HG03103 (cell line): Measurements from ENCODE around the gene TSPO2.

Source experiments
- ATAC-seq: cut with Tn5 transposase; IDR thresholded peaks from one replicate; pipeline ENCODE4 v1.9.1; 2021; ENCODE audit warnings: low read depth; ENCODE audit not compliant: unreplicated experiment

The TSPO2 gene

DNA sequence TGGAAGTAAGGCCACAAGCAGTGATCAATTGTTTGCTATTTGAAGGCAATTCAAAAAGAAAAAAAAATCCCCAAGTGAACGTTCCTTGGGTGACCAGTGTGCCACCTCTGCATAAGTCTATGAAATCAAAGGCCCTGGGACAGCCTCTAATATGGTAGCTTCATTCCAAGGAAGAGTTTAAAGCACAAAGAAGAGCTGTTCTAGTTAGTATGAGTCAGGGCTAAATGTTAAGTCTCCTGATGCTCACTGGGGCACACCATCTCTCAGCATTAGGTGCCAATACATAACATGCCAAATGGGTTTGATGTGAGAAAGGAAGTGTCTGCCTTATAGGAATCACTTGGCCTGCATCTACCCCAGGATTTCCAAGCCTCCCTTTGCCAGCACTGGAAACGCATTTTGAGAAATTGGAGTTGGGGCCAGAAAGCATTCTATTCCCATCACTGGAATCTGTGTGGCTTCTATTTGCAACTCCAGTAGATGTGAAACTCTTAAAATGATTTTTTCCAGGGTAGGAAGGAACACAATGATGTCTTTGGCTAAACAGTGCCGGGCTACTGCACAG, 16.2 kb upstream of the TSPO2 start:
- ATAC-seq: no peak

DNA sequence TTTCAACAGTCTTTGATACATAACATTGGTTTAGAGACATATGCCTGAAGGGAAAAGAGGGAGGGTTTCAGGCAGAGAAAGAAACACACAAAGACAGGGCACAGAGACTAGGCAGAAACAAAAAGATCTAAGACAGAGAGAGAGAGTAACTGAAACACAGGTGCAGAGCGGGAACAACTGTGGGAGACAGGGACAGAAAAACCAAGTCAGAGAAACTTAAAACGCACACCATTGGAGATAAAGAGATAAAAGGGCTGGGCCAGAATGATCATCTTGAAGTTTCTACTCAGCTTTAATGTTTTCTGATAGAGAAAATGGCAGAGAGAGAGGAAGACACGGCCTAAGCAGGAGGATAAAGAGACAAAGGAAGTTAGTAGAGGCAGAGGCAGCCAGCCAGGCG, 15.0 kb upstream of the TSPO2 start:
- ATAC-seq: no peak

DNA sequence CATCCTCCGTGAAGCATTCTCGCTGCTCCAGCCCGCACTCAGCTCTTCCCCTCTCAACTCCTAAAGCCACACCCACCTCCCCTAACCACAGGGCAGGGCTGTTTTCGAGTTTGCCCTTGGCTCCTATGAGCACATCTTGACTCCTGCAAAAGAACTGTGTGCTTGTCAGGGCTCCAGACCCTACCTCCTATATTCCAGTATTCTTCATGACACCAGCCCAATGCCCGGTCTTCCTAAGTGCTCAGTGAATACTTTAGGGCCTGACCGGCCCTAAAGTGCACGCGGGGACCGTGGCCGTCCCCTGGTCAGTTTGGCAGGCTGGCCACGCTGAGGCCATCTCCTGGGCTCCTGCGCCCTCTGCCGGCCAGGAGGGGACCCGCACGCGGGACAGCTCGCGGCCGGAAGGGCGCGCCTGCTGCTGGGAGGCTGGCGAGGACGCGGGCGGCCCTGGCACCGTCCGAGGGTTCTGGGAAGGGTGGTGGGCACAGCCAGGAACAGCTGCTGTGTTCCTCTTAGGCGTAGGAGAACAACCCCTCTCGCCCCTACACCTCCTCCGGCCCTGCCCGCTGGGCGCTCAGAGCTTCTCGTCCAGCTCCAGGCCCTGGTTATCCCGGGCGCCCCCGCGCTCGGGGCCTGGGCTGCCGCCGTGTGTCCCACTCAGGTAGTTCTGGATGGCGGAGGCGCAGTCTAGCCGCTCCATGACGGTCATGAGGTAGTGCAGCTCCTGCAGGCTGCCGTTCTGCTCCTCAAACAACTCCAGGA, 14.3 kb upstream of the TSPO2 start:
- ATAC-seq: peak; percentile 74

DNA sequence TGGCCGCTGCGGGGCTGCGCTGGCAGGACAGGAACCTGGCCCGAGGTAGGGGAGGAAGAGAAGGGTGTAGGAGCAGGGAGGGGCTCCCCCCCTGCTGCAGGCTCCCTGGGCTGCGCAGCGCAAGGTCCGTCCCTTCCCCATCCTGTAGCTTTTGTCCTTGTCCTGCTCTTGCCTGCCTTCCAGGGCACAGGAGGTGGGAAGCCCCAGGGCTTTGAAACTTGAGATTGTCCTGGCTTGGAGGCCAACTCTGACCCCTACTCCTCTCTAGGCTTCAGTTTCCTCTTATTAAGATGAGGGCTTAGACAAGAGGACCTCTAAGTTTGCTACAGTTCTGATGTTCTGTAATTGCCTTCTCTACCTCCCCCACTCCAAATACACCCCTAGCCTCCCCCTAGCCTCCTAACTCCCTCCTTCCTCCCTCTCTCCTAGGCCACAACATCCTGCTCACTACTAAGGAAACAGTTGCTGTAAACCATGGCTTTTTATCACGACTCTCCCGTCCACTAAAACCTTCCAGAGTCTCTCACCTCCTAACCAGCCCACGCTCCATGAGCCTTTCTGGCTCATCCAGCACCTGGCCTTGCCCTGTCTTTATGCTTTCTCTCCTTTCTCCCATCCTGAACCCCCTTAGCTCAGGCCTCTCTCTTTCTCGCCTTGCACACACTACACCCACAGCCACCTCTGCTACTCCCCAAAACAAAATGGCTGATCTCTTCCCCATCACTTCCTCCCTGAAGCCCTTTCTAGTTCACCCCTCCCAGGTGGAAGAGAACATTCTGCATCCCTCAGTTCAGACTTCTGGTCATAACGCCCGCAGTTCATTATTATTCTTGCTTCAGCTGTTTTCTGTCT, 13.5 kb upstream of the TSPO2 start:
- ATAC-seq: peak; percentile 38

DNA sequence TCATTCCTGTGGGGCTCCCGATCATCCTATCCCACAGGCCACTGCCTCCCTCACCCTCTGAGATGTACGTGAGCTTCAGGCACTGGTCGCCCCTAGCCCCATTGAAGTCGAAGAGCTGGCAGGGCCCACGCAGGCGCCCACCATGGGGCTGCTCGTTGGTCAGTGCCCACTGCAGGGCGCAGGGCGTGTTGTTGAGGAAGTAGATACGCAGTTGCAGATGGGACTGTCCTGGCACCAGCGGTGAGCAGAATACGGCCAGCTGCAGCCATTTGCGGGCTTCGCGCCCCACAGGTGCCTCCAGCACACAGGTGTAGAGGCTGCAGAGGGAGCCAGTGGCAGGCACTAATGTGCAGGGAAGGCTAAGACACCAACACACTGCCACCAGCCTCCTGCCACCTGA, 9.4 kb upstream of the TSPO2 start:
- no peak for ATAC-seq

DNA sequence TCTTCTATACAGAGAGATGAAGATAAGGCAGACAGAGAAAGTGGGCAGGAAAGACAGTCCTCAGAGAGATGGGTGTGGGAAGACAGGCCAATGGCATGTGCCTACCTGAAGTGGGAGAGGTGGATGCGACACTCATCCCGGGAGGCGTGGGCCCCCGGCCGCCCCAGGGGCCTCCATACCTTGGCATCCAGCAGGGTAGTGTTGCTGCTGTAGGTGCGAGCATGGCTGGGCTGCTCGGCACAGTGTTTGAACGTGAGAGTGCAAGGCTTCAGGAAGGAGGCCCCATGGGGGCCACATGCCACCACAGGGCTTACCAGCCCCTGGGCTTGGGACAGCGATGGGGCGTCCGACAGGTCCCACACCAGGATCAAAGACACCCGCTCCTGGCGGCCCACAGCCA, 8.5 kb upstream of the TSPO2 start:
- ATAC-seq: no peak

DNA sequence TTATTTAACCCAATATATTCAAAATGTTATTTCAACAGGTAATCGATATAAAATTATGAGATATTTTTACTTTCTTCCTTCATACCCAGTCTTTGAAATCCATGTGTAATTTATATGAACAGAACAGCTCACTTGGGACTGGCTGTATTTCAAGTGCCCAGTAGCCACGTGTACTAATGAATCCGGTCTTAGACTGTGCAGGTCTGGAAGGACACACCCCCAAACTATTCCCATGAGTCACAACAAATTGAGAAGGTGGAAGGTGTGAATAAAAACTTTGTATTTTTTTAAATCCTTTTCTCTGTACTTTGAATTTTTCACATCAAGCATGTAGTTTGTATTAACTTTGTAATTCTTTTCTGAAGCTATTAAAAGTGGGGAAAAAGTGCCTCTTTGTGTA, 6.1 kb upstream of the TSPO2 start:
- no peak for ATAC-seq

DNA sequence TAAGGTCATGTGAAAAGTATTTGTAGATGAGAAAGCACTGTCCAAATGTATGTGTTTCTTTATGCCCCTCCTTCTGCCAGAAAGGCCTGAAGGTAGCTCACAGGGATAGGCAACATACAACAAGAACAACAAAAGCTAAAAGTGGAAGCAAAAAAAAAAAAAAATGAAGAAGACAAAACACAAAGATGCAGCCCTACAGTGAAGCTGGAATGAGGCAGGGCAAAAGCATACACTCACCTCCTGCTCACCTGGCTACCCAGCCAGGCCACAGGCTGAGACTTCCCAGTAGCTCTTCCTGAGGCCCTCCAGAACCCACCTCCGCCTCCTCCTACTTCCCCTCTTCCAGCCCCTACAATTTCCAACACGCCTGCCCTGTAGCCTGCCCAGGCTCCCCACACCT, 5.7 kb upstream of the TSPO2 start:
- no peak for ATAC-seq

DNA sequence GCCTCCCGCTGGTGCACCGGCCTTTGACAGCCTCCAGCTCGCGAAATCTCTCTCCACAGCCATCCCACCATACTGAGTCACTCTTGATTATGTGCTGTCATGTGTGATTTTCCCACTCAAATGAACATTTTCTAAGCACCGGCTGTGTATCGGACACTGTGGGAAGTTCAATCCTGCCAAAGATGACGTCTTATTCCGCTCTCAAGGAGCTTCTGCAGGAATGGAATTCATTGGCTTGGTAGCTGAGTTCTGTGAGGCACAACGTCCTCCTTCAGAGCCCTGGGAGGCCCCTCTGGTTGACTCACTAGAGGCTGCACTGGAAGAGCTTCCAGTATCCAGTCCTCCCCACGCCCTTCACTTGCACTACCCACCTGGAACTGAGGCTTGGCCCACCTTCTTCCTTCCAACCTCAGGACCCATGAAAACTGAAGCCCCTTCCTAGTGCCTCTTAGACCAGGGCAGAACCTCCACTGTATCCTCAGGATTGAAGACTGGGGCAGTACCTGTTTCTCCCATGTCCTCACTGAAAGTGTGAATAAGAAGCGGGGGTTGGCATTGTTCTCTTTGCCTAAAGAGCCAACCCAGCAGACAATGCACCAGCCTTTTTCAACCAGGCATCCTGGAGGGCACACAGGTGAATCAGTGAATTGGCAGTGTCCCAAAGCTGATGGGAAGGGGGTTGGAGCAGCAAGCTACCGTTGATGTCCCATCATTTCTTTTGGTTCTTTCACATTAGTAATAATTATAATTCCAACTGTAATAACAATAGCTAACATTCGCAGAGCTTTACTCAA, 5.0 kb upstream of the TSPO2 start:
- no peak for ATAC-seq

DNA sequence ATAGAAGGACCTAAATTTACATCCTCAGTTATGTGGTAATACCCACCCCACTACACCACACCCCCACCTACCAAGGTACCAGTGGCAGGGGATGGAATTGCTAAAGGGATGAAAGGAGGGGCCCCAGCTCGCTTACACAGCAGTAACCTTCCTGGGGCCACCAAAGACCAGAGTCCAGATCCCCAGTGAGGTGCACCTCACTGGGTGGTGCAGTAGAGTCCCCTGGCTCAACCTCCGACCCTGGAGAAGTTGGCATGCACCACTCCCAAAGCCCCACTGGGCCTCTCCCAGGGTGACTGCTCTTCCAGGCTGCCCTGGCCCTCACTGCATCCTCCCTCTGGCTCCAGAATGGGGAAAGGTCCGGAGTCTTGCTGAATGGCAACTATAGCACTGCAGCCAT, 4.1 kb upstream of the TSPO2 start:
- no peak for ATAC-seq

DNA sequence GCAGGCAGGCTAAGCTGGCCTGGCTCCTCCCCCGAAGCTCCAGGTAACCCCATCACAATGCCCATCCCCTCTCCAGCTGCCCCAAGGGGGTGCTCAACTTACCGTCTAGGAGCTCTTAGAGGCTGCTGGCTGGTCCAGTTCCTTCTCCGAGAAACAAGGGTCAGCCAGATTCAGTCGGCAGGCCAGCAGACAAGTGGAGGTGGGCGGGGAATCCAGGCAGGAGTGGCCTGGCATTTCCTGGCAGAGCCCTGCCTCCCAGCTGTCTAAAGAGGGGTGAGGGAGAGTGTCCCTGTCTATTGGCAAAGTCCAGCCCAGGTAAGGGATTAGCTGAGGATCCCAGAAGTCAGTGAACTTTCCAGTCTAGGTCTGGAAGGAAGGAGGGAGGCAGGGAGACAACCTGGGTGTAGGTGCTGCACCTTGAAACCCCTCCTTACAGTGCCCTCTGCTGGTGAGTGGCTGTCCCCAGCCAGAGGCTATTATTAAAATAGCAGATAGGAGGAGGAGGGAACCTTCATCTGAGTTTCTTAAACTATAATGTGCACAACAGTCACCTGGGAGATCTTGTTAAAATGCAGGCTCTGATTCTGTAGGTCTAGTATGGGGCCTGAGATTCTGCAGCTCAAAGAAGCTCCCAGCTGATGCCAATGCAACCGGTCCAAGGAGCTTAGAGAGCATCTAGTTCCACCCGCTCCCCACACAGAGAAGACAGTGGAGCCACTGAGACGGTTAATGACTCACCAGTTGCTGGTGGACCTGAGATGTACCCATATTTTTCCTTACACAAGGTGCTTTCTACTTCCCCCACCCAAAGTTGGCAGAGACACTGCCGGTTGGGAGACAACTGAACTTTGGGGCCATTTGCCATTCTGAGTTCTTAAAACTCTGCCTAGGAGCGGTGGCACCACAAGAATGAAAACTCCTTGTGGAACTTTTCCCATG, 2.9 kb upstream of the TSPO2 start, which contains the start of gene UNC5CL:
Gene UNC5CL, minus strand, starts transcription at position 162 of the 939 bp plus-strand sequence. CDS start 4,147 bp downstream, outside the sequence.
- no peak for ATAC-seq

DNA sequence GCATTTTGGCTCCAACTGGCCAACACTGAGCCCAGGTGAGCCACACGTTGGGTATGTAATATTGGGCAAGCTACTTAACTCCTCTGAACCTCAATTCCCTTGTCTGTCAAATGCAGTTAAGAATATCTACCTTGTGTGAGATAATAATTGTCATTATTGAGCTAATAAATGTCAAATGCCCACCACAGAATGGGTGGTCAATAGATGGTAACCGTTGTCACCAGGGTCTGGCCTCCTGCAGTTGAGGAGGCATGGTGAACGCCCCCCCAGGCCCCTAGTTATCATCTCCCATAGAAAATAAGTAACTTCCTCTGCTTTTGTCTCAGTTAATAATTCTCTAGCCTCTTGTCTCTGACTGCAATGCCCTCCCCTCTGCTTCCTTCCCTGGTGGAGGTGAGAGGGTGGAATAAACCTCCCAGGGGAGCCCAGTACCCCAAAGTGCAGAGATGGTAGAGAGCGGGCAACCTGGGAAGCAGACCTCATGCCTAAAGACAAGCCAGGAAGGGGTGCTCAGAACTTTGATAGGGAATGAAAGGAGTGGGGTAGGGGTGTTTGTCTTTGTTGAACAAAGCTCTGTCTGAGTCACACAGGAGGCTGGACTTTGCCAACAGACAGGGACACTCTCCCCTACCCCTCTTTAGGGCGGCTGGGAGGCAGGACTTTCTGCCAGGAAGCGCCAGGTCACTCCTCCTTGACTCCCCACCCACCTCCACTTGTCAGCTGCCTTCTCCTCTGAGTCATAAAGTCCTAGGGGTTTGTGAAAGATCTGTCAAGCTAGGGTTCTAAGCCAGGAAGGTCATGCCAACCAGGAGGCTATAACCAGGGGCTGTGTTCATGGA, 1.9 kb upstream of the TSPO2 start:
- ATAC-seq: no peak

DNA sequence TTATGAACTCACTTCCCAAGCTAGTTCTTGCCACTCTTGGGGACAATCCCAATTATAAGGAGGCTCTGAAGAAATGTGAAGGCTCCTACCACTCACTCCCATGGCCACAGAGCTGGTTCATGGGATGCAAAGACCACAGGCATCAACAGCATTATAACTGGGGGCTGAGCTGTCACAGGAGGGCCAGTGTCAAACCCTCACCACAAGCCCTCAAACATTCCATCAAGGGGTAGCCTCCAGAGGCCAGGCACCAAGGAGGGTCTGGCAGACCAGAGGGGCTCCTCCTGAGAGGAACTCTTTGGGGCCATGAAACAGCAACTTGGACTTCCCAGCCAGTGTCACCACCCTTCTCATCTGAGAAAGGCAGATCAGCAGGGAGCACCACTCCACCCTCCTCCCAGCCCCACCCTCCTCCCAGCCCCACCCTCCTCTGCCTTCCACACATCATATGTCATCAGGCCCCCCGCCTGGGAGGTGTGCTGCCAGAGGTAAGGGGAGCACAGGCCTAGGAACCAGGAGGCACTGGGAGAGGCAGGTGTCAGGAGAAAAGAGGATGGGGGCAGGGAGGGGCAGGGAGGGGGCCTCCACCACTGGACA, 1.2 kb upstream of the TSPO2 start:
- ATAC-seq: no peak

DNA sequence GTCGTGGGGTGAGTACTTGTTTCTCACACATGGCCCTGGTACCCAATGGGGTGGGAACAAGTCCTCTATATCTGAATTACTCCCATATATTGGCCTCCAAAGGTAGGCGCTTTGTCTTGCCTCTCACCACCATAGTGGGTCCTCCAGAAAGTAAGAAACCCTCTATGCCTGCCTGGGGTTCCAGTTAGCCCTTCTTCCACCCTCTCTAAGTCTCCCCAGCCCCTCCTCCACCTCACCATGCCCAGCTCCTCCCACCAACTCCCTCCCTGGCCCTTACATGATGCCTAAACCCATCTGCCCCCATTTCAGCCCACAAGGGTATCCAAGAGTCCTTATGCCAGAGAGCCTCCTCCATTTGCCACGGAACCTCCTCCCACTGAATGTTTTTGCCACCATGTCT, 884 bp downstream of the TSPO2 start:
- no peak for ATAC-seq

DNA sequence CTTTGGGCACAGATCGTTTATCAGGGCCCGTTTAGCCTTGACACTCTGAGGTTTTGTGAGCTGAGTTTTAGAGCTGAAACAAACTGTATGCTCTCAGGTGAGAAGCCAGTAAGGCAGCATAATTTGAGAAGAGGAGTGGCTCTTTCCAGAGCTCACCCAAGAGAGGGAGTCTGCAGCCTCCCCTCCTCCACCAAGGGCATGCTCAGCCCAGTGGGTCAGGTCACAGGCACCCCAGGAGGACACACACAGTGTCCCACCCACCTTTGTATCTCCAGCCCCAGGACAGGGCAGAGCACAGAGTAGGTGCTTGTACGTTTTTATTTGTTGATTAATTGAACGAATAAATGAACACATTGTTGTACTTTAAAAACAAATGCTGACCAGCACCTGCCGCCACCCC, 3.4 kb downstream of the TSPO2 start:
- no peak for ATAC-seq

DNA sequence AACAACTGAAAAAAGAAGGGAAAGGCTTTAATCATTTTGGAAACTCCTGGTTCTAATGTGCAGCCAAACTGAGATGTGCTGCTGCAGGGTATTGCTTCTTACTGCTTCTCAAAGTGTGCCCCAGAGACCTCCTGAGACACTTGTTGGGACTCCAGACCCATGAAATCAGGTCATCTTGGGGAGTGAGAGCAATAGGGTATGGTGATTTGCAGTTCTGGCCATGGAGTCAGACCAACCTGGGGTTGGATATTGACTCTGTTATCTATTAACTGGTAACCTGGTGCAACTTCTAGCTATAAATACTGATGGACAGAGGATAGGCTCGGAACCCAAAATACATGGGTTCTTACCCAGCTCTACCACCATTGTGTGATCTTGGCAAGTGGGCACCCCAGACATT, 3.8 kb downstream of the TSPO2 start:
- no peak for ATAC-seq

DNA sequence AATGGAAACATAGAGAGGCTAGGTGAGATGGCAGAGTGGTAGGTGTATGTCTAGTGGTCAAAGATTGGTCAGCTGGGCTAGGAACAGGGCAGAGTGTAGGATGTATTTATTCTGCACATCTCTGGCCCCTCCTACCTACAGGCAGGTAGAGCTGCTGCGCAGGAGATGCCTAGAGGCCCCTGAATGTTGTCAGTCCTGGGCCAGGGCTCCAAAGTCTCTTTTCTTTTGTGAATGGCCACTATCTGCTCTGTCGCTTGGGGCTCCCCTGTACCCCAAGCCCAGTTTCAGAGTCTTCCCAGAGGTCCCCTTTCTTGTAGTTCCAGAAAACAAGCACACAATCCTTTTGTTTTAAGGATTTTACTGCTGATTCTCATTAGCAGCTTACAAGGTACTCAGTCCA, 5.0 kb downstream of the TSPO2 start:
- no peak for ATAC-seq
